IPS-NIHi7 (cell line): ENCODE measurements around the gene MASTL.

Source experiments
- DNase-seq: peaks from one replicate; pipeline ENCODE4 v3.0.0; 2012; ENCODE audit warnings: mixed read lengths; ENCODE audit errors: extremely low spot score

The MASTL gene

GRCh38 chr10:27225011-27225590 lies 69.9 kb downstream of the MASTL start:
- no peak for DNase-seq

GRCh38 chr10:27225642-27226257 lies 70.6 kb downstream of the MASTL start:
- no peak for DNase-seq

GRCh38 chr10:27230022-27230421 lies 74.9 kb downstream of the MASTL start:
- no peak for DNase-seq

GRCh38 chr10:27235706-27236105 lies 80.6 kb downstream of the MASTL start:
- DNase-seq = no peak
